Stimulated activated CD4-positive, alpha-beta T cell treated with anti-CD3 and anti-CD28 coated beads, Interleukin-15, amount 100 ng/mL, for 48 hours (primary cell): Measurements from ENCODE around the gene CAPZA2.

Experiments used
- DNase-seq, 2 donors: peaks; one replicate each; pipeline ENCODE4 v3.0.0-alpha.2; 2020; ENCODE audit warnings: low read depth in 2 of 2

The CAPZA2 gene

DNA sequence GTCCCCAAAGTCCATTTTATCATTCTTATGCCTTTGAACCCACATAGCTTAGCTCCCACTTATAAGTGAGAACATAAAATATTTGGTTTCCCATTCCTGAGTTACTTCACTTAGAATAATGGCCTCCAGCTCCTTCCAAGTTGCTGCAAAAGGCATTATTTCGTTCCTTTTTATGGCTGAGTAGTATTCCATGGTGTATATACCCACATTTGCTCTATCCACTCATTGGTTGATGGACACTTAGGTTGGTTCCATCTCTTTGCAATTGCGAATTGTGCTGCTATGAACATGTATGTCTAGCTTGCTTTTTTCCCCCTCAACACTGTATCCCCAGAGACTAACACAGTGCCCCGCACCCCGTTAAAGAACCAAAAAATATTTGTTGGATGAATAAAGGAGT lies 670 bp upstream of the CAPZA2 start:
- DNase-seq: no peak

- no peak for DNase-seq
These were observed 724 bp downstream of the CAPZA2 start for GRCh38 chr7:116862951-116863670.

DNA sequence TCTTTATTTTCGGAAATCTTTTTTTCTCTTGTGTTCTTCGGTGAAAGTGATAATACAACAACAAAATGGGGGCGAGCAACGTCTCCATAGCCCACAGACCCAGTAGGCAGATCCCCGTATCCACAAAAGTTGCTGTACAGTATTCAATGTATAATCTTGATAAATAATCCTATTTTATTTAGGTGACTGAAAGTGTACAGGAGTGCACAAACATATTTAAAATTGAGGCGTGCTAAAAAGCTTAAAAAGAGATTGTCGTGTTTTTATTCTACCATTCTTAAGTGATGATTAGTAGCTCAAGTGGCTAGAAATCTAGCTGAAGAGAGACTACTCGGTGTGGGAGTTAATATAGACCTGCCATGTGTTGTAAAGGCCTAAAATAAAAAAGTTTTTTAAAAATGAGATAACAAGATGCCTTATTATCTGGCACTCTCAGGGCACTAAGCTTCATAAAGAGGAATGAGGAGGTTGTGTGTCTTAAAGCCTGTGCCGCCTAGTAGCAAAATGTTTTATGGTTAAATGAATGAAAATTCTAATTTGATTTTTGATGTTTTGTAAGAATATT lies 1.6 kb downstream of the CAPZA2 start:
- no peak for DNase-seq

- no peak for DNase-seq
These were observed 8.8 kb downstream of the CAPZA2 start for GRCh38 chr7:116871061-116871700.

GRCh38 chr7:116872026-116872425 lies 9.6 kb downstream of the CAPZA2 start:
- DNase-seq: no peak

- no peak for DNase-seq
These were observed 11.2 kb downstream of the CAPZA2 start for GRCh38 chr7:116873619-116874018.

GRCh38 chr7:116876664-116877442 lies 14.5 kb downstream of the CAPZA2 start:
- DNase-seq: no peak

DNA sequence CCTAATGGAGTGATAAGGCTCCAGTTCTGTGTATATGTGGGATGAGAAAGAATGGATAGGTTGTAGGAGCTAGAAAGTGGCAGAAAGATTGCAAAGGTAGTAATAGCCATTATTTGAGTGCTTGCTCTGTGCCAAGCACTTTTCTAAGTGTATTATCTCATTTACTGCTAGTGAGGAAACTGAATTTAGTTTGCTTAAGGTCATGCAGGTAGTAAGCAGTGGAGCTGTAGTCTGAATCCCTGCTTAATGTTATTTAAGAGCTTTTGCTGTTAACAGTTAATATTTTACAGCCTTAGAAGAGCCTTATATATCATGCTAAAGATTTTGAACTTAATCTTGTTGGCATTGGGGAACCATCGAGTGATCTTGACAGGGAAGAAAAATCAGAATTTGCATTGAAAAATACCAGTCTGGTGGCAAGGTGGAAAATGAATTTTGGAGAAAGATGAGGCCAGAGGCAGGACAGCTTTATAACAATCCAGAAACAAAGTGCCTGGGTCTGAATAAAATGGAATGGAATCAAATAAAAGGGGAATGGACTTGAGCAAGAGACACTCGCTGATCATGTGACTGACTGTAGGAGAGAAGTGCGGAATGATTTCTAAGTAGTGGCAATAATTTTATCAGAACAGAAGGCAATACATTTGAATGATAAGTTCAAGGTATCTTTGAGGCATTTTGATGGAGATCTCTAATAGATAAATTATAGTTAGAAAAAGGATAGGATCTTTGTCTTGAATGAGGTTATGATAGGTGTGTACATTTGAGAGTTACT lies 15.2 kb downstream of the CAPZA2 start:
- DNase-seq: no peak

DNA sequence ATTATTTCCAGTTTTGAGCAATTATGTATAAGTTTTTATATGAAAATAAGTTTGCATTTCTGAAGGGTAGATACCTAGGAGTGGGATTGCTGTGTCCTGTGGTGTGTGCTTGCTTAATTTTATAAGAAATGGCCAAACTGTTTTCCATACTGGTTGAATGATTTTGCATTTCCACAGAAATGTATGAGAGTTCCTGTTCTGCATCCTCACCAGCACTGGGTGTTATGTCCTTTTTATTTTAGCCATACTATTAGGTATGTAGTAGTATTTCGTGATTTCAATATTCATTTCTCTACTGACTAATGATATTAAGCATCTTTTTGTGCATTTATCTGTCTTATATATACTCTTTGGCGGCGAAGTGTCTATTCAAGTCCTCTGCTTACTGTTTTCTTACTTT lies 22.3 kb downstream of the CAPZA2 start:
- no peak for DNase-seq

- no peak for DNase-seq
These were observed 23.3 kb downstream of the CAPZA2 start for GRCh38 chr7:116885724-116886123.

GRCh38 chr7:116886543-116887156 lies 24.3 kb downstream of the CAPZA2 start:
- no peak for DNase-seq

- no peak for DNase-seq
These were observed 26.5 kb downstream of the CAPZA2 start for GRCh38 chr7:116888895-116889294.

DNA sequence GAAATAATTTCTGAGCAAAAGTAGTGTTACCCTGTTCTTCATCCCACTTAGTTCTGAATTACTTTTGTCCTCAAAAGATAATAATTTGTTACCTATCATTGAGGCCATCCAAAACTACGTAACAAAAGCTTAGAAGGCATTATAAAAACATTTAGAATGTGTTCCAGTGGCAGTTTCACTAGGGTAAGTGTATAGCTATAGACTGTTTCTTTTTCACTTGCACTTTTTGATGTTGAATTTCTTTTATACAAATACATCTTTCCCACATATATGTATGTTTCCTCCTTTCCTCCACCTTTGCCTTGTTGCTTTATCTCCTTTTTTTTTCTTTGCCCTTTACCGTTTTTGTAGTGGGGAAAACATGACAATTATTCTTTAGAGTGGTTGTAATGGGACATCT lies 33.5 kb downstream of the CAPZA2 start:
- DNase-seq: no peak

GRCh38 chr7:116897661-116898060 lies 35.3 kb downstream of the CAPZA2 start:
- no peak for DNase-seq

GRCh38 chr7:116899308-116899707 lies 36.9 kb downstream of the CAPZA2 start:
- no peak for DNase-seq

- DNase-seq: no peak
These were observed 38.8 kb downstream of the CAPZA2 start for GRCh38 chr7:116901143-116901542.

DNA sequence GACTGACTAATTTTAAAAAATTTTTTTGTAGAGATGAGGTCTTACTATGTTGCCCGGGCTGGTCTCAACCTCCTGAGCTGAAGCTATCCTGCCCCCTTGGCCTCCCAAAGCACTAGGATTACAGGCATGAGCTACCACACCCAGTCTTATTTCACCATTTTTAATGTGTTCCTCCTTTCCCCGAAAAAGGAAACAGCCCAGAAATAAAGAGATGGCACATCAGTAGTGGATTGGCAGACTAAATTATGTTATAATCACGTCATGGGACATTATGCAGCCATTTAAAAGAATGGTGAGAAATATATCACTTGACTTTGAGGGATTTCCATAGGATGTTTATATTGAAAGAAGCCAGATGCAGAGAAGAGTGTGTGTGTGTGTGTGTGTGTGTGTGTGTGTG lies 40.5 kb downstream of the CAPZA2 start:
- no peak for DNase-seq

DNA sequence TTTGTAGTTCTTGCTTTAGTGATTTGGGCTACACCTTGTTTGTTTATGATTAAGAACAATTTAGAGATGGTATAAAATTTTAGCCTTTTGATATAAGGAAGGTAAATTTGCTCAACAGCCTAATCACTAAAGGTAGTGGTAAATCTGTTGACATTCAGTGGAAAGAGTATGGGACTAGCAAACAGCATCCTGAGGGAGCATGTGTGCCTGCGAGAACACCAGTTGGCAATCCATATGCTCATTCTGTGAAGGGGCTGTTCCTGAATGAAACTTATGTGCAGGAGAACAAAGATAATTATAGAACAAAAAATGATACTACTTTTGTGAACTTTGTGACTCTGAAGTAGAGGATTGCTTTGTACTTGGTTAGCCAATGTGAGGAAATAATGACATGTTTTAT lies 44.0 kb downstream of the CAPZA2 start:
- DNase-seq: no peak

- no peak for DNase-seq
These were observed 48.0 kb downstream of the CAPZA2 start for GRCh38 chr7:116910383-116910782.

DNA sequence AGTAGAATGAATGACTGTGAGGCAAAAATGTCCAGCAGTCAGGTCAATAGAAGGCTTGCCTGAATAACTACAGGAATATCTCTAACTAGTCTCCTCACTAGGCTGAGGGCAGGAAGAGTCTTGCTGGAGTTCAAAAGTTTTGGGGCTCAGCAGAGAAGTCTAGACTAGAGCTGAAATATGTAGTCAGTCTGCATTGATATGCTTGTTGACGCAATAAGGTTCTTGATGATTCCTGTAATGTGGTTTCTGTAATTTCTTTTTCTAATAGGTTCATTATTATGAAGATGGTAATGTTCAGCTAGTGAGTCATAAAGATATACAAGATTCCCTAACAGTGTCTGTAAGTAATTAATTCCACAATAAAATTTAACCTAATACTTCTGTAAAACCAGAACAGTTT lies 49.4 kb downstream of the CAPZA2 start:
- no peak for DNase-seq

DNA sequence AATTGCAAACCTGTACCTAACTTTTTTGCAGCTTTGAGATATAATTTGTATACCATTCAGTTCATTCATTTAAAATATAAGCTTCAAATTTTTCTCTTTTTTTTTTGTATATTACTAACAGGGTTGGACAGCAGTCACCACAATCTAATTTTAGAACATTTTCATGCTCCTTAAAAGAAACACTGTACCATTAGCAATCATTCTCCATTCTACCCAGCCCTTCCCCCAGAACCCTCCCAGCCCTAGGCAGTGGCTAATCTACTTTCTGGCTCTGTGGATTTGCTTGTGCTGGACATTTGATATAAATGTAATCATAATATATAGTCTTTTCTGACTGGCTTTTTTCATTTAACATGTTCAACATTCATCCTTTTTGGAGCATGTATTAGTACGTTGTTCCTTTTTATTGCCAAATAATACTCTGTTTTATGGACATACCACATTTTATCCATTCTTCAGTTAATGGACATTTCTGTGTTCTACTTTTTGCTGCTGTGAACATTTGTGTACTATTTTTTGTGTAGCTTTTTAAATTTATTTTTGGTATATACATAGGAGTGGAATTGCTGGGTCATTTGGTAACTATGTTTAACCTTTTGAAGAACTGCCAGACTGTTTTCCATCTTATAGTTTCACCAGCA lies 50.0 kb downstream of the CAPZA2 start:
- DNase-seq: no peak
